ENCODE results near the gene MAD2L1BP.

DNA sequence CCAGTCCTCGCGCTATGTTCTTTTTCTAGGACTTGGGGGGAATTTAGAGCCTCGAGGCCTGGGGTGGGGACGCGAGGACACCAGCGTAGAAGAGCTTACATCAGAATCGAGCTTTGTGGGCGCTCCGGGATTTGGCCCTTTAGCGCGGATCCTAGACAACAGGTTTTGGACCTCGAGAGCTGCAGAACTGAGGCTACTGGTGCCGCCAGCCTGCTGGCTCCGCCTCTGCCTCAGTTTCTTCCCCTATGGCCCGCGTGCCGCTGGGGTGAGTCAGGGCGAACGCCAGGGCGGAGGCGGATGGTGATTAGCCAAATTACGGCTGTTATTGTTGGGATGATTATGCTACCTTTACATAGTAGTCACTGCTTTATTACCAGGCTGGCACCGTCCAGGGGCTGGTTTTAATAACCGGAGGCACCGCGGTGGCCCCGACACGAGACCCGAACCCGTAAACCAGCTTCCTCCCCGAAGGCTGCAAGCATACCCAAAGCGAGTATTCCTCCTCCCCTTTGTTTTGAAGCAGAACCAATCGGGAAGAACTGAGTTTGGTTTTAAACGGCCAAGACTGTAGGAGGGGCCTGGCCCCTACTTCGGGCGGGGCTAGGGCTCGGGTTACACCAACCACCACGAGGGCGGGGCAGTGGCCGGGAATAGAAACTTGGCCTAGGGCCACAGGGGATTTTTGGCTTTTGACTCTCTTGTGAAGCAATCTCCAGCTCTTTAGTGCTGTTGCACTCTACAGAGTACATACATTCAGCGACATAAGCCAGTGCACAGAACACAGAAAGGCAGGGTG lies 5.9 kb upstream of the MAD2L1BP start:
- TF ChIP-seq CTCF (conservative IDR thresholded peaks at IDR 0.05; ENCODE audit: low read depth, low read length) (no peak), EZH2 (IDR thresholded peaks at IDR 0.05; ENCODE audit: borderline replicate concordance, low read depth, low read length, poor library complexity, severe bottlenecking) (no peak)
